ENCODE data around the gene GAB2.

GRCh38 chr11:78199653-78200015 lies 218.0 kb downstream of the GAB2 start:
- TF ChIP-seq POLR2A (IDR thresholded peaks at IDR 0.05) (no peak), CTCF (IDR thresholded peaks at IDR 0.05) (no peak)

All from lower leg skin (tissue), 3 donors.